B cell (primary cell): ENCODE data around the gene IL1RAPL1. TPM values are rescaled to one million over a fixed set of nuclear protein-coding genes. Genes with fewer than 3 reads are reported as not detected.

Experiments
- ATAC-seq: fragments of 200-7000 bp; cut with Tn5 transposase; one replicate; pipeline ENCODE4 v1.10.0; 2021; ENCODE audit warnings: low read depth, mild to moderate bottlenecking, moderate number of reproducible peaks, moderate library complexity
- CTCF ChIA-PET: fragments of 350-600 bp; sonication (Branson Sonifier 250); formaldehyde crosslinking; loops from one replicate; lab custom pipeline; 2021; ENCODE audit warnings: antibody characterized with exemption, inconsistent platforms; lab: Charles Lee
- POLR2A ChIA-PET: fragments of 350-600 bp; sonication (Branson Sonifier 250); formaldehyde crosslinking; loops from one replicate; lab custom pipeline; 2021; ENCODE audit warnings: antibody characterized with exemption; lab: Charles Lee
- DNase-seq: peaks from one replicate; pipeline ENCODE4 v3.0.0; 2013
- H2AFZ ChIP-seq: 2 replicates; pipeline ENCODE4 v1.6.1; 2012; ENCODE audit warnings: mild to moderate bottlenecking, low read depth, low read length; ENCODE audit not compliant: insufficient read depth, poor library complexity, severe bottlenecking
- H3K27ac ChIP-seq, 2 donors: 1 replicate in 1 of 2; 2 replicates in 1 of 2; pipeline ENCODE4 v1.5.1; 2012 to 2013; ENCODE audit warnings: low read length in 2 of 2, mild to moderate bottlenecking in 2 of 2, moderate library complexity in 1 of 2
- H3K27me3 ChIP-seq, 4 experiments: fragments of 200-600 bp in 1 of 4; sonication (generic) in 1 of 4; replicated peaks in 1 of 4; 1 replicate in 2 of 4; 2 replicates in 2 of 4; pipeline versions ENCODE4 v1.6.1 to v1.7.0; 2013 to 2016; ENCODE audit warnings: low read length in 3 of 4, mild to moderate bottlenecking in 2 of 4, mixed read lengths in 1 of 4, moderate library complexity in 1 of 4; ENCODE audit not compliant: insufficient read depth in 4 of 4, control insufficient read depth in 3 of 4; ENCODE audit errors: control extremely low read depth in 1 of 4
- H3K36me3 ChIP-seq, 2 experiments: replicated peaks in 1 of 2; 1 replicate in 1 of 2; 2 replicates in 1 of 2; pipeline versions ENCODE4 v1.6.1 to v1.7.1; 2013; ENCODE audit warnings: low read length in 1 of 2; ENCODE audit not compliant: insufficient read depth in 2 of 2, control insufficient read depth in 1 of 2; ENCODE audit errors: control extremely low read depth in 1 of 2, extremely low read depth in 1 of 2
- H3K4me1 ChIP-seq, 2 donors: fragments of 200-600 bp in 1 of 2; sonication (generic) in 1 of 2; 1 replicate in 1 of 2; 2 replicates in 1 of 2; pipeline versions ENCODE4 v1.5.1 to v1.6.1; 2013 to 2017; ENCODE audit warnings: low read length in 2 of 2; ENCODE audit not compliant: control insufficient read depth in 2 of 2, insufficient read depth in 2 of 2
- H3K4me2 ChIP-seq: replicated peaks from 2 replicates; pipeline ENCODE3; 2012; ENCODE audit warnings: mild to moderate bottlenecking, low read depth, low read length; ENCODE audit not compliant: poor library complexity, severe bottlenecking
- H3K4me3 ChIP-seq, 5 experiments: fragments of 200-600 bp in 1 of 5; sonication (generic) in 1 of 5; 1 replicate in 3 of 5; 2 replicates in 2 of 5; pipeline versions ENCODE4 v1.5.1 to v1.7.0; 2011 to 2016; ENCODE audit warnings: low read length in 4 of 5, mild to moderate bottlenecking in 4 of 5, low read depth in 2 of 5, control low read depth in 1 of 5, moderate library complexity in 1 of 5; ENCODE audit not compliant: insufficient read depth in 1 of 5; ENCODE audit errors: control extremely low read depth in 1 of 5, extremely low read depth in 1 of 5
- H3K79me2 ChIP-seq: fragments of 200-600 bp; sonication (generic); one replicate; pipeline ENCODE4 v1.6.0; 2016; ENCODE audit warnings: low read length; ENCODE audit not compliant: control insufficient read depth, insufficient read depth
- H3K9ac ChIP-seq: fragments of 200-600 bp; sonication (generic); 2 replicates; pipeline ENCODE4 v1.6.1; 2017; ENCODE audit warnings: mild to moderate bottlenecking, low read length, moderate library complexity
- H3K9me3 ChIP-seq, 3 donors: one replicate each; pipeline versions ENCODE4 v1.6.1 to v1.7.1; 2013; ENCODE audit warnings: low read length in 2 of 3; ENCODE audit not compliant: control insufficient read depth in 2 of 3, insufficient read depth in 1 of 3; ENCODE audit errors: control extremely low read depth in 1 of 3
- H4K20me1 ChIP-seq: 2 replicates; pipeline ENCODE4 v1.6.0; 2012; ENCODE audit warnings: mild to moderate bottlenecking, low read length; ENCODE audit not compliant: insufficient read depth, control insufficient read depth, poor library complexity, severe bottlenecking
- H3K27ac Mint-ChIP-seq: one replicate; pipeline ENCODE4 v1.8.0; 2021; ENCODE audit warnings: mixed read lengths
- H3K27me3 Mint-ChIP-seq: one replicate; pipeline ENCODE4 v1.8.0; 2021; ENCODE audit warnings: mixed read lengths
- H3K4me1 Mint-ChIP-seq: one replicate; pipeline ENCODE4 v1.8.0; 2021; ENCODE audit warnings: mixed read lengths
- H3K4me3 Mint-ChIP-seq: one replicate; pipeline ENCODE4 v1.8.0; 2021; ENCODE audit warnings: mixed read lengths
- H3K9me3 Mint-ChIP-seq: one replicate; pipeline ENCODE4 v1.8.0; 2022; ENCODE audit warnings: mixed read lengths; ENCODE audit not compliant: insufficient read depth
- EZH2 ChIP-seq: IDR thresholded peaks from 2 replicates; pipeline ENCODE4 v1.6.1; 2012; ENCODE audit warnings: borderline replicate concordance, low read depth, mild to moderate bottlenecking, moderate library complexity, low read length; ENCODE audit not compliant: insufficient read depth, poor library complexity, severe bottlenecking
- WGBS: methylation state at CpG from one replicate; pipeline ENCODE4 v1.1.5; 2013; ENCODE audit warnings: missing lambda C conversion rate; ENCODE audit not compliant: insufficient coverage; 5-methylcytosine and 5-hydroxymethylcytosine counted together
- intact Hi-C: fragments of 100-400 bp; cut with micrococcal nuclease; formaldehyde crosslinking; loops from one replicate; pipeline ENCODE4 v1.10.0; 2022
- polyA plus RNA-seq: library from polyadenylated mRNA; depleted of rRNA; stranded (reverse); fragments of >200 nt; gene quantifications from 2 replicates; pipeline ENCODE4 v1.2.3, GENCODE V29; 2012
- total RNA-seq, 2 donors: library from RNA; stranded (reverse); fragments of 120-200 nt in 1 of 2; gene quantifications; 1 replicate in 1 of 2; 2 replicates in 1 of 2; pipeline versions ENCODE4 v1.2.3 to v1.2.4, GENCODE V29; 2013 to 2022
- TF ChIP-seq, protein P1 (sequence below): fragments of 200-600 bp; IDR thresholded peaks from one replicate; pipeline ENCODE4 v1.8.0; 2022; ENCODE audit warnings: antibody characterized with exemption, mild to moderate bottlenecking

IL1RAPL1 gene
- total and polyA plus RNA-seq, 2 donors (not counting 1 experiment from before 2014, with no cell fraction given) = not detected

DNA sequence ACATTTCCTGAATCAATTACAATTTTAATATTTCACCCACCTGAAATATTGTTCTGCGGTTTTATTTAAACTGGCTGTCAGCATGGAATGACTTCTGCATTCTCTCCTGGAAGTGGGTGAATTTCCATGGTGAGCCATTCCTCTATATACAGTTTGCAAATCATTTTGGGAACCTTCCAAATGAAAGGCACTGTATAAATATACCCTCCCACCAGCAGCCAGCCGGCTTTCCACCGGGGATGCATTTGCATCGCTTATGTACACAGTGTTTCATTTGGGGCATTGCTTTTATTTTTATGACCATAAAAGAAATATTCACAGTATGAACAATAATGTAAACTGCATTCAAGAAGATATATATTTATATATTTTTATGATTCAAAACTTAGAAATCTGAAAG is 4.7 kb upstream of the IL1RAPL1 start:
- no peak for ATAC-seq
- no peaks in the 10 kb centered on the region for H3K9me3 ChIP-seq
- intact Hi-C loops = no loop called here
- WGBS = no CpG with 5 or more reads among the region's 4 CpGs
- no peak overlapping the region for H2AFZ ChIP-seq
- Mint-ChIP-seq H3K4me3 (no peak overlapping the region), H3K27ac (no peak overlapping the region), H3K27me3 (no peaks in the 10 kb centered on the region), H3K4me1 (no peaks in the 10 kb centered on the region), H3K9me3 (no peaks in the 10 kb centered on the region)
- H3K9ac ChIP-seq = no peak overlapping the region
- no peak overlapping the region for H3K4me2 ChIP-seq
- ChIA-PET CTCF (no interaction called here), POLR2A (no interaction called here)
- no peak overlapping the region for H3K4me3 ChIP-seq
- DNase-seq = no peak
- H3K27ac ChIP-seq = no peak overlapping the region
- no peaks in the 10 kb centered on the region for H4K20me1 ChIP-seq
- H3K4me1 ChIP-seq = no peaks in the 10 kb centered on the region
- H3K79me2 ChIP-seq = no peaks in the 10 kb centered on the region
- no peaks in the 10 kb centered on the region for H3K27me3 ChIP-seq
- no peak for TF ChIP-seq EZH2
- TF ChIP-seq, protein P1, sequence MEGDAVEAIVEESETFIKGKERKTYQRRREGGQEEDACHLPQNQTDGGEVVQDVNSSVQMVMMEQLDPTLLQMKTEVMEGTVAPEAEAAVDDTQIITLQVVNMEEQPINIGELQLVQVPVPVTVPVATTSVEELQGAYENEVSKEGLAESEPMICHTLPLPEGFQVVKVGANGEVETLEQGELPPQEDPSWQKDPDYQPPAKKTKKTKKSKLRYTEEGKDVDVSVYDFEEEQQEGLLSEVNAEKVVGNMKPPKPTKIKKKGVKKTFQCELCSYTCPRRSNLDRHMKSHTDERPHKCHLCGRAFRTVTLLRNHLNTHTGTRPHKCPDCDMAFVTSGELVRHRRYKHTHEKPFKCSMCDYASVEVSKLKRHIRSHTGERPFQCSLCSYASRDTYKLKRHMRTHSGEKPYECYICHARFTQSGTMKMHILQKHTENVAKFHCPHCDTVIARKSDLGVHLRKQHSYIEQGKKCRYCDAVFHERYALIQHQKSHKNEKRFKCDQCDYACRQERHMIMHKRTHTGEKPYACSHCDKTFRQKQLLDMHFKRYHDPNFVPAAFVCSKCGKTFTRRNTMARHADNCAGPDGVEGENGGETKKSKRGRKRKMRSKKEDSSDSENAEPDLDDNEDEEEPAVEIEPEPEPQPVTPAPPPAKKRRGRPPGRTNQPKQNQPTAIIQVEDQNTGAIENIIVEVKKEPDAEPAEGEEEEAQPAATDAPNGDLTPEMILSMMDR = no peak
- no peaks in the 10 kb centered on the region for H3K36me3 ChIP-seq

DNA sequence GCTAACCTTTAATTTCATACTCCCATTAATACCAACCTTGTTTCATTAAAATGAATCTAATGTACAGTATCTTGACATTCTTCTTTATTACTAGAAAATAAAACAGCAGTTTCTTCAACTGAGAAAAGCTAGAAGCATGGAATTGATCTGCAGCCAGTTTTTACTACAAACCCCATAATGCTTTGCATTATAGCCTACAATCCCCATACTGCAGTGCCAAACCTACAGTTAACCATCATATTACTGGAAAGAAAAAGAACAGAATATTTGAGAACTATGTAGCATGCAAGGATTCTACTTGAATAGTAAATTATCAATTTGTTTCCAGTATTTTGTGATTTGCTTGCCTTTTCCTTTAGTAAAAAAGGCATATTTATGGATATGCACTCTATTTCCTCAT is 3.2 kb upstream of the IL1RAPL1 start:
- ChIA-PET POLR2A (no interaction called here), CTCF (no interaction called here)
- Histone ChIP-seq H4K20me1 (no peaks in the 10 kb centered on the region), H3K4me1 (no peaks in the 10 kb centered on the region), H3K79me2 (no peaks in the 10 kb centered on the region), H3K4me3 (no peak overlapping the region), H3K9me3 (no peaks in the 10 kb centered on the region), H3K27ac (no peak overlapping the region), H2AFZ (no peak overlapping the region), H3K27me3 (no peaks in the 10 kb centered on the region), H3K9ac (no peak overlapping the region), H3K36me3 (no peaks in the 10 kb centered on the region), H3K4me2 (no peak overlapping the region)
- no peak for ATAC-seq
- Mint-ChIP-seq H3K4me1 (no peaks in the 10 kb centered on the region), H3K27ac (no peak overlapping the region), H3K27me3 (no peaks in the 10 kb centered on the region), H3K4me3 (no peak overlapping the region), H3K9me3 (no peaks in the 10 kb centered on the region)
- TF ChIP-seq EZH2 = no peak
- TF ChIP-seq, protein P1 = no peak
- DNase-seq = no peak
- intact Hi-C loops = no loop called here
